GM21529 (cell line): ENCODE measurements around the gene SVIL.
"Not testable (repeated sequence)": the region's sequence is repeated elsewhere in the genome, so short reads cannot be mapped to it uniquely, and the experiment has no call there.

Experiments
- ATAC-seq: cut with Tn5 transposase; IDR thresholded peaks from one replicate; pipeline ENCODE4 v1.9.1; 2021; ENCODE audit not compliant: unreplicated experiment

SVIL gene

GRCh38 chr10:29624357-29624756 is 10.4 kb downstream of the SVIL start:
- not testable (repeated sequence) for ATAC-seq

- ATAC-seq, result no peak
These were observed 11.0 kb downstream of the SVIL start for GRCh38 chr10:29623797-29624196.

- no peak for ATAC-seq
These were observed 12.3 kb downstream of the SVIL start for GRCh38 chr10:29622382-29622922.

- no peak for ATAC-seq
These were observed 13.6 kb downstream of the SVIL start for GRCh38 chr10:29621161-29621560.

- ATAC-seq, result no peak
These were observed 14.6 kb downstream of the SVIL start for GRCh38 chr10:29620112-29620690.

GRCh38 chr10:29619241-29619669 is 15.5 kb downstream of the SVIL start:
- no peak for ATAC-seq

- no peak for ATAC-seq
These were observed 16.2 kb downstream of the SVIL start for GRCh38 chr10:29618341-29619171.

- no peak for ATAC-seq
These were observed 16.9 kb downstream of the SVIL start for GRCh38 chr10:29617880-29618340.

GRCh38 chr10:29616542-29616941 is 18.2 kb downstream of the SVIL start:
- no peak for ATAC-seq

GRCh38 chr10:29615195-29615594 is 19.6 kb downstream of the SVIL start:
- ATAC-seq, result no peak

GRCh38 chr10:29614289-29614688 is 20.5 kb downstream of the SVIL start:
- not testable (repeated sequence) for ATAC-seq

- ATAC-seq, result no peak
These were observed 21.0 kb downstream of the SVIL start for GRCh38 chr10:29613791-29614190.

GRCh38 chr10:29613196-29613595 is 21.6 kb downstream of the SVIL start:
- no peak for ATAC-seq

- ATAC-seq, result no peak
These were observed 22.1 kb downstream of the SVIL start for GRCh38 chr10:29612657-29613056.

- ATAC-seq, result no peak
These were observed 22.9 kb downstream of the SVIL start for GRCh38 chr10:29611781-29612381.

- no peak for ATAC-seq
These were observed 23.7 kb downstream of the SVIL start for GRCh38 chr10:29610876-29611647.

- not testable (repeated sequence) for ATAC-seq
These were observed 24.4 kb downstream of the SVIL start for GRCh38 chr10:29610331-29610730.

GRCh38 chr10:29609696-29610095 is 25.1 kb downstream of the SVIL start:
- ATAC-seq, result no peak

GRCh38 chr10:29608476-29609301 is 26.1 kb downstream of the SVIL start:
- ATAC-seq, result no peak

- no peak for ATAC-seq
These were observed 26.7 kb downstream of the SVIL start for GRCh38 chr10:29608062-29608461.
